ENCODE measurements around the gene MXD4.

The MXD4 gene

DNA sequence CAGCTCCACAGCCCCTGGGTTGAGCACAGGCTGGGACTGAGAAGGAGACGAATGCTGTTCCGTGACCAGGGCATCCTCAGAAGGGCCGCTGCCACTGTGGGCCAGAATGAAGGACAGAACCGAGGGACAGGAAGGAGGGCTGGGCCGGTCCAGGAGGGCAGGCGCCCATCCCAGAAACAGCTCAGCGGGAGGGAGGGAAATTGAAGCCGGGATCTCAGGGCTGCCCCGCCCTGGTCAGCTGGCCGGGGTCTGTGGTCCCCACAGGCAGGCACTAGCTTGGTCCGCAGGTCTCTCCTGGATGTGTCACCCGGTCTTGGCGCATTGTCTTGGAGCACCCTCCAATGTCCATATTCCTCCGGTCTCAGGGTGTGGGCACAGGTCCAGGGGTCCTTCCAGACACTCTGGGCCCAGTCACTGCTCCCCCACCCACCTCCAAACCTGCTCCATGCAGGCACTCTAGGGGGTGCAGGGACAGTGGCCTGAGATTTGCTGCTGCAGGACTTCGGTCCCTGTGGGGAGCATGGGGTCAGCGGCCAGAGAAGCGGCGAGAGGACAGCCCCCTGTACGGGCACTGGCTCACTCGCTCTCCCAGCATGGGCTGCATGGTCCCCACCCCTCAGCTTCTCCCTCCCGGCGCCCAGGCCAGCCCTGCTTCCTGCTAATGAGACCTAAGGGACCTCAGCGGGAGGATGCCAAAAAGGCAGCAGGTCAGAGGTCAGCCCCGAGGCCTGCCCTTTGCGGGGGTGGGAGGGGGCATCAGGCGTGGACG, 23.9 kb upstream of the MXD4 start:
- H3K27ac ChIP-seq = no peak overlapping the region
- no peak for TF ChIP-seq ZFX (IDR thresholded peaks at IDR 0.05)
- TF ChIP-seq, protein P1, sequence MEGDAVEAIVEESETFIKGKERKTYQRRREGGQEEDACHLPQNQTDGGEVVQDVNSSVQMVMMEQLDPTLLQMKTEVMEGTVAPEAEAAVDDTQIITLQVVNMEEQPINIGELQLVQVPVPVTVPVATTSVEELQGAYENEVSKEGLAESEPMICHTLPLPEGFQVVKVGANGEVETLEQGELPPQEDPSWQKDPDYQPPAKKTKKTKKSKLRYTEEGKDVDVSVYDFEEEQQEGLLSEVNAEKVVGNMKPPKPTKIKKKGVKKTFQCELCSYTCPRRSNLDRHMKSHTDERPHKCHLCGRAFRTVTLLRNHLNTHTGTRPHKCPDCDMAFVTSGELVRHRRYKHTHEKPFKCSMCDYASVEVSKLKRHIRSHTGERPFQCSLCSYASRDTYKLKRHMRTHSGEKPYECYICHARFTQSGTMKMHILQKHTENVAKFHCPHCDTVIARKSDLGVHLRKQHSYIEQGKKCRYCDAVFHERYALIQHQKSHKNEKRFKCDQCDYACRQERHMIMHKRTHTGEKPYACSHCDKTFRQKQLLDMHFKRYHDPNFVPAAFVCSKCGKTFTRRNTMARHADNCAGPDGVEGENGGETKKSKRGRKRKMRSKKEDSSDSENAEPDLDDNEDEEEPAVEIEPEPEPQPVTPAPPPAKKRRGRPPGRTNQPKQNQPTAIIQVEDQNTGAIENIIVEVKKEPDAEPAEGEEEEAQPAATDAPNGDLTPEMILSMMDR (conservative IDR thresholded peaks at IDR 0.05) = no peak

DNA sequence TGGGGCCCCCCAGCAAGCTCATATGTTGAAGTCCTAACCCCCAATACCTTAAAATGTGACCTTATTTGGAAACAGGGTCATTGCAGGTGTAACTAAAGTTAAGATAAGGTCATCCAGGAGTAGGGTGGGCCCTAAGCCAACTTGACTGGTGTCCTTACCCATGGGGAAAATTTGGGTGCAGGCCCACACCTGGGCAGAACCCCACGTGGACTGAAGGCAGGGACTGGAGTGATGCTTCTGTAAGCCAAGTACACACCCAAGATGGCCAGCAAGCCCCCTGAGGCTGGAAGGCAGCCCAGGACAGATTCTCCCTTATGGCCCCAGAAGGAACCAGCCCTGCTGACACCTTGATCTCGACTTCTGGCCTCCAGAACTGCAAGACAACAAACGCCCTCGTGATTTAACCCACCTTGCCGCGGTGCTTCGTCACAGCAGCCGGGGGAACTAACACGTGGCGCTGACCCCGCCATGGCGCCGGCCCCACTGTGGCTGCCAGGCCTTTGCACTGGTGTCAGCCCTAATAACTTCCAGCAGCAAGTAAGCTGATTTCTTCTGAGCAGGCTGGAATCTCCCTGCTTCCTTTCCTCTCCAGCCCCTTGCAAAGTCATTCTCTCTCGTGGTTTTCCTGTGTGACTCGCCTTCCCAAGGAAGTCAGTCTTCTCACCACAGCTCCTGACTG, 23.2 kb upstream of the MXD4 start:
- H3K27ac ChIP-seq = no peak overlapping the region
- TF ChIP-seq ZFX (IDR thresholded peaks at IDR 0.05) = no peak
- TF ChIP-seq, protein P1 (conservative IDR thresholded peaks at IDR 0.05) = no peak

DNA sequence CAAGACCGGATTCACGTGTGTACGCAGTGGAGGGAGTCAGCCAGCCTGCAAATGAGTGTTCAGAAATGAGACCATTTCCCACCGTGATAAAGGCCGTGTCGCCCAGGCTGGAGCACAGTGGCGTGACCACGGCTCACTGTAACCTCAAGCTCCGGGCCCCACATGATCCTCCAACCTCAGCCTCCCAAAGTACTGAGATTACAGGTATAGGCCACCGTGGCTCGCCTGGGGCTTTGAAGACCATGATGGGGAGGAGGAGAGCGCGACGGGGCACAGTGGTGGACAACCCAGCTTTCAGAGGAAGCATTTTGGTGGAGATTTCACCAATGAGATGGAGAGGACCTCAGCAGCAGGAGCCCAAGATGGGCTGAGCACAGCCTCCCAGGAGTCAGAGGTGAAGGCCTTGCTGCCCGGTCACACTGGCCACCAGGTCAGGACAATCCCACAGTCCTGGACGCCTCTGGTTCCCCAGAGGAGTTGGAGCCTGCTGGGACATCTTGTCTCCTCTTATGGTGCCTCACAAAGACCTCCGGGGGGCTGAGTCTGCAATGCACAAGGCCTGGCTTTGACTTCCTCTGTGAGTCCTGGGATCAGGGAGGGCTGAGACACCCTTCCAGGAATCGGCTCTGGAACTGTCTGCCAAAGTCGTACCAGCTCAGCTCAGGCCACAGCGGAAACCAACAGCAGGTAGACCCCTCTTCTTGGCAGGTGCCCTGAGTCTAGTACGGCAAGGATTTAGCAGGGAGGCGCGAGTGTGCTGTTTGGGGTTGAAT, 22.4 kb upstream of the MXD4 start:
- TF ChIP-seq, protein P1 (conservative IDR thresholded peaks at IDR 0.05) = no peak
- no peak for TF ChIP-seq ZFX (IDR thresholded peaks at IDR 0.05)

DNA sequence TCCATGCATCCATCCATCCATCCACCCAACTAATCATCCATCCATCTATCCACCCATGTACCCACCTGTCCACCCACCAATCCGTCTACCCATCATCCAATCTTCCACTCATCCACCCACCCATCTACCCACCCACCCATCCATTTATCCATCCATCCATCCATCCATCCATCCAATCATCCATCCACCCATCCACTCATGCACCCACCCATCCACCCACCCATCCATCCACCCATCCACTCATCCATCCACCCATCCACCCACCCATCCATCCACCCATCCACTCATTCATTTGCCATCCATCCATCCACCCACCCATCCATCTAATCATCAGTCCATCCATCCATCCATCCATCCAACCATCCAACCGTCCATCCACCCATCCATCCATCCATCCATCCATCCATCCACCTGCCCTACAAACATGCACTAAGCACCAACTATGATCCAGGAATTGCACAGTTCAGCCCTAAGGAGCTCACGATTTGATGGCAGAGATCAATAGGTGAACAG, 21.3 kb upstream of the MXD4 start:
- no peak overlapping the region for H3K27ac ChIP-seq
- TF ChIP-seq ZFX (IDR thresholded peaks at IDR 0.05) = no peak
- TF ChIP-seq, protein P1 (conservative IDR thresholded peaks at IDR 0.05) = no peak

More for the DNA sequence above, 22.4 kb upstream of the MXD4 start:
- no peak overlapping the region for H3K27ac ChIP-seq

DNA sequence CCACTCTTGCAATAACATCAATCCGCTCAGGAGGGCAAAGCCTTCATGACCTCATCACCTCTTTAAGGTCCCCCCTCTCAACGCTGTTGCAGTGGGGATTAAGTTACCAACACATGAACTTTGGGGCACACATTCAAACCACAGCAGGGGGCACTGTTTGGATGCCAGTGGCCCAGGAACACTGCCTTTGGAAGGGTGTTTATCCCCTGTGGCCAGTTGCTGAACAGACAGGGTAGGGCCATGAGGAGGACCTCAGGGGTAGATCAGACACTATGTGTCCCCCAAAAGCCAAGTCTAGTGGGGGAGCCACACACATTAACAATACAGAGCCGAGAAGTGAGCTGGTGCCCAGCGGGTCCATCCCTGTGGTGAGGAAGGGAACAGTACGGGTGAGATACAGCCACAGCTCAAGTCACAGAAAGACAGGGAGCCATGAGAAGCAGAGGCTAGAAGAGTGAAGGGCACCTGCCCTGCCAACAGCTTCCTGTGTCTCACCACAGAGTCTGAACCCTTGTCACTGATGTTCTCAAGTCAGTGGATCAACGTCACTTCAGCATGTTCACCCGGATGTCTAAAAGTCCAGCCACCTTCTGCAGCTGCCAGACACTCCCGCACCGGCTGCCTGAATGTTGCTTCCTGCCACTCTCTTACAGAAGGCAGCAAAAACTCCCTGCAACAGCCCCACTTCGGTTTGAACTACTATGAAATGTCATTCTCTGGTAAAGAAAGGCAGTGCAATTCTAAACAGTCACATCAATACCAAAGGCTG, 19.9 kb upstream of the MXD4 start:
- H3K27ac ChIP-seq = no peak overlapping the region
- TF ChIP-seq, protein P1 (conservative IDR thresholded peaks at IDR 0.05) = no peak
- no peak for TF ChIP-seq ZFX (IDR thresholded peaks at IDR 0.05)

DNA sequence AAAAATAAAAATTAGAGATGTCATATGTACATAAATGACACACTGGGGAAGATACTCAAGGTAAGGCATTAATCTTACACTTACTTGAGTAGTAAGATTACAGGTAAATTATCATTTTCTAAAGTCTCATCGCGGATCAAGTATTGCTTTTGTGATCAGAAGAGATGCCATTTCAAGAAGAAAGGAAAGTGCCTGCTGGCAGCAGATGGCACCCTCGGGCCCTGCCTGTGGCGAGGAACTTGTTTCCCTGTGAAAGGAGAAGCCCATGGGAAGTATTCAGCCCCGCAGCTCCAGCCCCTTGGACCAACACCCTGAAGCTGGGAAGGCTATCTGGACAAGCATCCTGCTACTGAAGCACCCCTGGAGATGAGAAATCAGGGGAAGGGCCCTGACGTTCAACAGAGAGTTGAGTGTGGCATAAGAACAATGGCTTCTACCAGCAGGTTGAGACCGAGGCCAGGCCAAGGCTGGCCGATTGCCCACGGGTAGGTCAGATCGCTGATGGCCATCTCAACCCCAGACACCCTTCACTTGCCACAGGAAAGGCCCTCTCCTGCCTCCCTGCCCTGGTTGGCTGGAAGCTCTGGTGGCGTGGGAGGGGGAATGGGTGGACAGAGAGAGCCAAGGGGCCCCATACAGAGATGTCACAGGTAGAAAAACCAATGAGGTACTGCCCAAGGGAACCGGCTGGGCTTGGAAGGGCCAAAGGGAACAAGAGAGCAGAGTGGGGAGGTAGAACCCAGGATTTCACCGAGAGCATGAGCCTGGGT, 18.8 kb upstream of the MXD4 start:
- TF ChIP-seq ZFX (IDR thresholded peaks at IDR 0.05) = no peak
- TF ChIP-seq, protein P1 (conservative IDR thresholded peaks at IDR 0.05) = no peak
- no peak overlapping the region for H3K27ac ChIP-seq

Measured in C4-2B (cell line).